22Rv1 (cell line): ENCODE data around the gene LIN37.

Experiments used
- CTCF ChIP-seq: fragments of 450-650 bp; IDR thresholded peaks from 2 replicates; pipeline ENCODE4 v1.5.1; 2017; ENCODE audit warnings: mild to moderate bottlenecking
- ZFX ChIP-seq: fragments of 450-650 bp; IDR thresholded peaks from 2 replicates; pipeline ENCODE4 v1.6.1; 2017; ENCODE audit warnings: antibody characterized with exemption, borderline replicate concordance

GRCh38 chr19:35721374-35721773 lies 27.0 kb upstream of the LIN37 start:
- TF ChIP-seq CTCF: no peak
- TF ChIP-seq ZFX: no peak
